Neural progenitor cell (in vitro differentiated cells): ENCODE data around the gene PIAS3. TPM values are rescaled to one million over a fixed set of nuclear protein-coding genes. Genes with fewer than 3 reads are reported as not detected.

Experiments
- DNase-seq: peaks from one replicate; pipeline ENCODE4 v3.0.0-alpha.2; 2016; ENCODE audit warnings: low spot score
- H2AFZ ChIP-seq: fragments of 200-600 bp; sonication (generic); replicated peaks from 2 replicates; pipeline ENCODE4 v1.6.1; 2016; ENCODE audit warnings: antibody characterized with exemption
- H3F3A ChIP-seq: fragments of 200-600 bp; sonication (generic); 2 replicates; pipeline ENCODE4 v1.6.1; 2016; ENCODE audit warnings: antibody characterized with exemption, low read depth
- H3K27ac ChIP-seq: fragments of 200-600 bp; sonication (generic); 2 replicates; pipeline ENCODE4 v1.5.1; 2016; ENCODE audit warnings: mild to moderate bottlenecking
- H3K27me3 ChIP-seq: fragments of 200-600 bp; sonication (generic); 2 replicates; pipeline ENCODE4 v1.6.1; 2016; ENCODE audit warnings: mild to moderate bottlenecking, moderate library complexity
- H3K36me3 ChIP-seq: fragments of 200-600 bp; sonication (generic); 2 replicates; pipeline ENCODE4 v1.5.1; 2016
- H3K4me1 ChIP-seq: fragments of 200-600 bp; sonication (generic); 2 replicates; pipeline ENCODE4 v1.6.1; 2016; ENCODE audit warnings: mixed run types
- H3K4me2 ChIP-seq: fragments of 200-600 bp; sonication (generic); 2 replicates; pipeline ENCODE4 v1.6.1; 2016
- H3K4me3 ChIP-seq: fragments of 200-600 bp; sonication (generic); 2 replicates; pipeline ENCODE4 v1.5.1; 2016
- H3K79me2 ChIP-seq: fragments of 200-600 bp; sonication (generic); 2 replicates; pipeline ENCODE4 v1.6.1; 2016; ENCODE audit warnings: low read depth
- H3K9ac ChIP-seq: fragments of 200-600 bp; sonication (generic); 2 replicates; pipeline ENCODE4 v1.6.1; 2016
- H3K9me3 ChIP-seq: fragments of 200-600 bp; sonication (generic); 2 replicates; pipeline ENCODE4 v1.5.1; 2016; ENCODE audit warnings: low read depth
- H4K20me1 ChIP-seq: fragments of 200-600 bp; sonication (generic); 2 replicates; pipeline ENCODE4 v1.6.1; 2016; ENCODE audit warnings: low read depth
- H3K27ac Mint-ChIP-seq: 3 replicates; pipeline ENCODE4 v1.8.0; 2021; ENCODE audit warnings: mixed read lengths
- H3K27me3 Mint-ChIP-seq: 2 replicates; pipeline ENCODE4 v1.8.0; 2022; ENCODE audit warnings: low read depth, mild to moderate bottlenecking, inconsistent platforms, moderate library complexity, mixed read lengths; ENCODE audit not compliant: insufficient read depth
- H3K36me3 Mint-ChIP-seq: 3 replicates; pipeline ENCODE4 v1.8.0; 2021; ENCODE audit warnings: mixed read lengths
- H3K4me1 Mint-ChIP-seq: 3 replicates; pipeline ENCODE4 v1.8.0; 2021; ENCODE audit warnings: mixed read lengths
- H3K4me3 Mint-ChIP-seq: 3 replicates; pipeline ENCODE4 v1.8.0; 2021; ENCODE audit warnings: mild to moderate bottlenecking, moderate library complexity, mixed read lengths
- H3K9me3 Mint-ChIP-seq: 3 replicates; pipeline ENCODE4 v1.8.0; 2020; ENCODE audit warnings: mixed read lengths
- EZH2 ChIP-seq: fragments of 200-600 bp; sonication (generic); IDR thresholded peaks from 2 replicates; pipeline ENCODE4 v1.6.1; 2017; ENCODE audit warnings: antibody characterized with exemption, mild to moderate bottlenecking, moderate library complexity
- EZH2phosphoT487 ChIP-seq: fragments of 200-600 bp; sonication (generic); IDR thresholded peaks from 2 replicates; pipeline ENCODE4 v1.6.1; 2017; ENCODE audit warnings: antibody characterized with exemption
- total RNA-seq: library from RNA; depleted of rRNA; stranded (reverse); fragments of >200 nt; gene quantifications from 2 replicates; pipeline ENCODE4 v1.2.3, GENCODE V29; 2015; ENCODE audit warnings: low replicate concordance
- TF ChIP-seq, protein P1 (sequence below): fragments of 200-600 bp; sonication (generic); IDR thresholded peaks from 2 replicates; pipeline ENCODE4 v1.5.1; 2017; ENCODE audit warnings: antibody characterized with exemption, mild to moderate bottlenecking

PIAS3 gene
- total RNA-seq, 1 donor from 2014 or later, result 15.7 TPM

DNA sequence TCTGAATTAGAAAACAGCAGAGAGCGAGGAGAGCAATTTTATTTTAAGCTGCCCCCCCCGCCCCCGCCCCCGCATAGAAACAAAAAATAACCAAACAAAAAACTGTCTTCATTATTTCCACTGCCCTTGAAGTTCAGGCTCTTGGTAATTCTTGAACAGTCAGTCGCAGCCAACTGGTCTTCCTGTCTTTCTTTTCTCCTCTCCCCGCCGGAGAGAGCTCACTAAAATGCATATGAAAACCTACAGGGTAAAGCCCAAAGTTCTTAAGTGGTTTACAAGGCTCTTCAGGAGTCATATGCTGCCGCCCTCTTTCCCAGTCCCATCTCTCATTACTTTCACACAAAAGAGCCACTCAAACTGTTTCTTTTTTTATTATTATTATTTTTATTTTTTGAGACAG is 27.9 kb upstream of the PIAS3 start:
- no peak overlapping the region for H3K27ac ChIP-seq
- peaks cover 54% of the 10 kb centered on the region for H3K27me3 ChIP-seq
- no peak for DNase-seq
- H3K4me3 ChIP-seq, result no peak overlapping the region
- no peak overlapping the region for H3K4me2 ChIP-seq
- no peak overlapping the region for H3K9ac ChIP-seq
- H3K36me3 ChIP-seq, result no peaks in the 10 kb centered on the region
- H3K27ac Mint-ChIP-seq, result peak overlapping the region; percentile 47
- no peak overlapping the region for H2AFZ ChIP-seq
- TF ChIP-seq, protein P1, sequence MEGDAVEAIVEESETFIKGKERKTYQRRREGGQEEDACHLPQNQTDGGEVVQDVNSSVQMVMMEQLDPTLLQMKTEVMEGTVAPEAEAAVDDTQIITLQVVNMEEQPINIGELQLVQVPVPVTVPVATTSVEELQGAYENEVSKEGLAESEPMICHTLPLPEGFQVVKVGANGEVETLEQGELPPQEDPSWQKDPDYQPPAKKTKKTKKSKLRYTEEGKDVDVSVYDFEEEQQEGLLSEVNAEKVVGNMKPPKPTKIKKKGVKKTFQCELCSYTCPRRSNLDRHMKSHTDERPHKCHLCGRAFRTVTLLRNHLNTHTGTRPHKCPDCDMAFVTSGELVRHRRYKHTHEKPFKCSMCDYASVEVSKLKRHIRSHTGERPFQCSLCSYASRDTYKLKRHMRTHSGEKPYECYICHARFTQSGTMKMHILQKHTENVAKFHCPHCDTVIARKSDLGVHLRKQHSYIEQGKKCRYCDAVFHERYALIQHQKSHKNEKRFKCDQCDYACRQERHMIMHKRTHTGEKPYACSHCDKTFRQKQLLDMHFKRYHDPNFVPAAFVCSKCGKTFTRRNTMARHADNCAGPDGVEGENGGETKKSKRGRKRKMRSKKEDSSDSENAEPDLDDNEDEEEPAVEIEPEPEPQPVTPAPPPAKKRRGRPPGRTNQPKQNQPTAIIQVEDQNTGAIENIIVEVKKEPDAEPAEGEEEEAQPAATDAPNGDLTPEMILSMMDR, result no peak
- H3K9me3 ChIP-seq, result no peaks in the 10 kb centered on the region
- H3K9me3 Mint-ChIP-seq, result no peaks in the 10 kb centered on the region
- H3K4me1 Mint-ChIP-seq, result peaks cover 16% of the 10 kb centered on the region
- H3K79me2 ChIP-seq, result no peaks in the 10 kb centered on the region
- H3K4me1 ChIP-seq, result no peaks in the 10 kb centered on the region
- no peaks in the 10 kb centered on the region for H3F3A ChIP-seq
- H4K20me1 ChIP-seq, result no peaks in the 10 kb centered on the region
- peak overlapping the region; percentile 86 for H3K4me3 Mint-ChIP-seq
- H3K36me3 Mint-ChIP-seq, result no peaks in the 10 kb centered on the region
- peaks cover 22% of the 10 kb centered on the region for H3K27me3 Mint-ChIP-seq

DNA sequence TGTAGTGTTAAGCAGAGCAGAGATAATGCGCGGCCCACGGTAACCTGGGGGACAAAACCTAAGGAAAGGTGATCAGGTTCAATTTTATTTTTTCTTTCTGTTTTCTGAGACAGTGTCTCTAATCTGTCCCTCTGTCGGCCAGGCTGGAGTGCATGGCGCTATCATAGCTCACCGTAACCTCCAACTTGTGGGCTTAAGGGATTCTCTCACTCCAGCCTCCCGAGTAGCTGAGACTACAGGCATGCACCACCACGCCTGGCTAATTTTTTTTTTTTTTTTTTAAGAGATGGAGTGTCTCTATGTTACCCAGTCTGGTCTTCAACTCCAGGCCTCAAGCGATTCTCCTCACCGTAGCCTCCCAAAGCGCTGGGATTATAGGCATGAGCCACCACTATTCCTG is 27.5 kb upstream of the PIAS3 start:
- Histone ChIP-seq H3K27me3 (peaks cover 54% of the 10 kb centered on the region), H3K4me2 (peak overlapping the region; percentile 77), H4K20me1 (no peaks in the 10 kb centered on the region), H3K9me3 (no peaks in the 10 kb centered on the region), H3K36me3 (no peaks in the 10 kb centered on the region), H2AFZ (peak overlapping the region; percentile 99), H3K9ac (no peak overlapping the region), H3K4me3 (peak overlapping the region; percentile 85), H3F3A (no peaks in the 10 kb centered on the region), H3K79me2 (no peaks in the 10 kb centered on the region), H3K27ac (no peak overlapping the region), H3K4me1 (no peaks in the 10 kb centered on the region)
- Mint-ChIP-seq H3K27ac (no peak overlapping the region), H3K9me3 (no peaks in the 10 kb centered on the region), H3K36me3 (no peaks in the 10 kb centered on the region), H3K27me3 (peaks cover 22% of the 10 kb centered on the region), H3K4me1 (peaks cover 16% of the 10 kb centered on the region), H3K4me3 (peak overlapping the region; percentile 86)
- DNase-seq, result no peak
- TF ChIP-seq EZH2 (no peak), EZH2phosphoT487 (no peak)
- TF ChIP-seq, protein P1, result no peak

DNA sequence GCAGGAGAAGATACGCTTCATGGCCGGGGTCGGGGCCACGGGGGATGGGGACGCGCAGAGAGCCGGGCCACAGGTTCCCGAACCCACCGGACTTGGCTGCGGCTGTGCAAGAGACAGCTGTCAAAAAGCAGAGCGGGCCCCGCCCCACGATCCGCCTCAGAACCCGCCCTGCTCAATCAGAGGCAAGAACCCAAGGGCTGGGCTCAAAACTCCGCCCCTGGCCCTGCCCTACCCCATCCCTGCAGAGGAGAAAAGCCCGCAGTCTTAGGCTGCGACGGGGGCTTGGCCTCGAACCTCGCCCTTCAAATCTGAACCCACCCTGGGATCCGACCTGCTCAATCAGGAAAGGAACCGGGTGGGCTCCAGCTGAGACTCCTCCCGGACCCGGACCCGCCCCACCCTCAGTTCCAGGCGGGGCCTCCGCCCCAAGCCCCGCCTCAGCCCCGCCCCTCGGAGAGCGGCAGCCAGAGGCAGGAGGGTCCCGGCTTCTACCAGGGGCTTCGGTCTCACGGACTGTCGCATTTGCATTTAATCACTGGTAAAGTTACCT is 26.9 kb upstream of the PIAS3 start, which contains the start of gene ANKRD35:
Gene ANKRD35 (minus strand): TSS at position 129 of the 550 bp plus-strand sequence. CDS start 108 bp downstream, at position 21.
- Histone ChIP-seq H3K27me3 (peaks cover 54% of the 10 kb centered on the region), H3K9ac (no peak within 1 kb of the TSS), H3K9me3 (no peaks in the 10 kb centered on the region), H3F3A (no peaks in the 10 kb centered on the region), H3K4me3 (peak within 1 kb of the TSS; percentile 85), H3K27ac (no peak within 1 kb of the TSS), H3K36me3 (no peaks in the 10 kb centered on the region), H3K4me1 (no peaks in the 10 kb centered on the region), H4K20me1 (no peaks in the 10 kb centered on the region), H2AFZ (peak within 1 kb of the TSS; percentile 99), H3K79me2 (no peaks in the 10 kb centered on the region), H3K4me2 (peak within 1 kb of the TSS; percentile 77)
- no peaks in the 10 kb centered on the region for H3K9me3 Mint-ChIP-seq
- H3K4me1 Mint-ChIP-seq, result peaks cover 16% of the 10 kb centered on the region
- no peak within 1 kb of the TSS for H3K27ac Mint-ChIP-seq
- TF ChIP-seq EZH2phosphoT487, result no peak
- TF ChIP-seq EZH2, result no peak
- TF ChIP-seq, protein P1, result no peak
- H3K4me3 Mint-ChIP-seq, result peak within 1 kb of the TSS; percentile 86
- DNase-seq, result peak; percentile 94
- H3K36me3 Mint-ChIP-seq, result no peaks in the 10 kb centered on the region
- H3K27me3 Mint-ChIP-seq, result peaks cover 22% of the 10 kb centered on the region
